GM19240 (cell line): Measurements from ENCODE around the gene FGD1.

Experiments
- DNase-seq: peaks from one replicate; pipeline ENCODE4 v3.0.0; 2011; ENCODE audit warnings: low spot score; ENCODE audit not compliant: insufficient read length

Gene FGD1

DNA sequence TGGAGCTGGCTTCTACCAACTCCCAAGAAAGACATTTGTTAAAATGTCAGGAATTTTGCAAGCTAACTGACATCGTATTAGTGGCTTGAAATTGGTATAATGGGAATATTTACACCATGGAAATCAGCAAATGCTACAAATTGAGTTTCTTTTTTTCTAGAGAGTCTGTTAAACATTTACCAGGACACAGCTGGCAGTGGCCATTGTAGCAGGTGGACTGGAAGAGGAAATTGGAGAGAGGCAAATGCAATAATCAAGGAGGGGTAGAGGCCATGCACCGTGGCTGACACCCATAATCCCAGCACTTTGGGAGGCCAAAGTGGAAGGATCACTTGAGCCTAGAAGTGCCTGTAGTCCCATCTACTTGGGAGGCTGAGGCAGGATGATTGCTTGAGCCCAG lies 88.8 kb downstream of the FGD1 start:
- no peak for DNase-seq

DNA sequence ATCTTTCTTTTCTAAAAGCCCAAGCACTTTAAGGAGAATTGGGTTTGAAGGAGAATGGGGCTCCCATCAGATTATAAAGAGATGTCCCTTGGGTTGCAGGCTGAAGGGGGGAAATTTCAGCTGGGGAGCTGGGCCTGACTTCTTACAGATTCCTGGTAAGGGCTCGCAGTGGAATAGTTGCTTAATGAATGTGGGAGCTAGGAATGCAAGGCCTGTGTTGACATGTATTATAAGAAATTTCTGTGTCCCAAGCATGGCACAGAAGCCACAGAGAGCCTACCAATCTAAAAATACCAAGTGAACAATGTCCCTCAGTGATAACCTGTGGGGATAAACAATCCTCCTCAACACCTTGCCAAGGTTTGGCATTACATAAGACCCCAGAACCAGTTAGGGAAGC lies 98.9 kb downstream of the FGD1 start:
- DNase-seq: no peak
